Naive thymus-derived CD8-positive, alpha-beta T cell (primary cell): Measurements from ENCODE around the gene NHLRC2. TPM values are rescaled to one million over a fixed set of nuclear protein-coding genes. Genes with fewer than 3 reads are reported as not detected.

Source experiments
- ATAC-seq, 2 donors: fragments of 150-1000 bp; cut with Tn5 transposase in 1 of 2; sonication (Bioruptor Pico), chemical (Tn5 transposase) in 1 of 2; 1 replicate in 1 of 2; 2 replicates in 1 of 2; pipeline ENCODE4 v1.10.0; 2021; ENCODE audit warnings: mild to moderate bottlenecking in 2 of 2, moderate library complexity in 2 of 2
- POLR2A ChIA-PET: fragments of 350-600 bp; sonication (Branson Sonifier 250); formaldehyde crosslinking; loops from one replicate; lab custom pipeline; 2021; ENCODE audit warnings: antibody characterized with exemption; lab: Charles Lee
- DNase-seq, 10 donors: peaks; one replicate each; pipeline versions ENCODE4 v3.0.0 to v3.0.0-alpha.2; 2020 to 2022
- H3K27ac Mint-ChIP-seq, 10 donors: one replicate each; pipeline ENCODE4 v1.8.0; 2020 to 2022; ENCODE audit warnings: mild to moderate bottlenecking in 10 of 10, mixed read lengths in 10 of 10, moderate library complexity in 4 of 10, inconsistent platforms in 1 of 10
- H3K27me3 Mint-ChIP-seq, 5 donors: one replicate each; pipeline ENCODE4 v1.8.0; 2021 to 2022; ENCODE audit warnings: mixed read lengths in 5 of 5
- H3K36me3 Mint-ChIP-seq, 3 donors: one replicate each; pipeline ENCODE4 v1.8.0; 2020 to 2022; ENCODE audit warnings: mixed read lengths in 3 of 3, mild to moderate bottlenecking in 2 of 3, inconsistent platforms in 1 of 3
- H3K4me1 Mint-ChIP-seq, 4 donors: one replicate each; pipeline ENCODE4 v1.8.0; 2021 to 2022; ENCODE audit warnings: mixed read lengths in 4 of 4
- H3K4me3 Mint-ChIP-seq, 10 donors: one replicate each; pipeline ENCODE4 v1.8.0; 2020 to 2022; ENCODE audit warnings: mild to moderate bottlenecking in 10 of 10, mixed read lengths in 10 of 10, moderate library complexity in 6 of 10, inconsistent platforms in 1 of 10
- H3K9me3 Mint-ChIP-seq, 9 donors: one replicate each; pipeline ENCODE4 v1.8.0; 2020 to 2022; ENCODE audit warnings: mixed read lengths in 9 of 9, mild to moderate bottlenecking in 3 of 9, inconsistent platforms in 1 of 9, moderate library complexity in 1 of 9
- polyA plus RNA-seq, 3 donors: library from polyadenylated mRNA; unstranded; fragments of 300-500 nt; fragmentation: Illumina TruSeq; gene quantifications; one replicate each; pipeline ENCODE4 v1.2.3, GENCODE V29; 2021
- total RNA-seq, 8 experiments: library from RNA in 2 of 8; stranded (reverse) in 2 of 8; gene quantifications; one replicate each; pipeline ENCODE4 v1.2.3 and lab custom pipeline; 2021 to 2026

The NHLRC2 gene
- total and polyA plus RNA-seq, 5 experiments from 2014 or later, result 3.4 to 25.4 (median 7.8) TPM

GRCh38 chr10:113893570-113893969 lies 39.1 kb downstream of the NHLRC2 start:
- Mint-ChIP-seq H3K27me3 (no peaks in the 10 kb centered on the region), H3K27ac (peak overlapping the region in 1 of 10 donors; percentile 40)

GRCh38 chr10:113894581-113894980 lies 40.1 kb downstream of the NHLRC2 start:
- peaks cover 0 to 3% (median under 1%) of the 10 kb centered on the region in 4 donors for H3K4me1 Mint-ChIP-seq
- DNase-seq, result no peak
- H3K36me3 Mint-ChIP-seq, result peaks cover 14 to 48% (median 23%) of the 10 kb centered on the region in 3 donors
- H3K9me3 Mint-ChIP-seq, result peaks cover 0 to 6% (median 0%) of the 10 kb centered on the region in 9 donors
- no peak overlapping the region for H3K27ac Mint-ChIP-seq
- POLR2A ChIA-PET, result no interaction called here
- H3K27me3 Mint-ChIP-seq, result no peaks in the 10 kb centered on the region
- no peak overlapping the region for H3K4me3 Mint-ChIP-seq
- no peak for ATAC-seq

More at GRCh38 chr10:113893570-113893969, 39.1 kb downstream of the NHLRC2 start:
- ATAC-seq (no peak), DNase-seq (no peak)
- H3K4me3 Mint-ChIP-seq, result no peak overlapping the region
- H3K4me1 Mint-ChIP-seq, result peaks cover 0 to 4% (median under 1%) of the 10 kb centered on the region in 4 donors
- H3K9me3 Mint-ChIP-seq, result peaks cover 0 to 6% (median 0%) of the 10 kb centered on the region in 9 donors
- POLR2A ChIA-PET, result no interaction called here
- H3K36me3 Mint-ChIP-seq, result peaks cover 16 to 47% (median 19%) of the 10 kb centered on the region in 3 donors

DNA sequence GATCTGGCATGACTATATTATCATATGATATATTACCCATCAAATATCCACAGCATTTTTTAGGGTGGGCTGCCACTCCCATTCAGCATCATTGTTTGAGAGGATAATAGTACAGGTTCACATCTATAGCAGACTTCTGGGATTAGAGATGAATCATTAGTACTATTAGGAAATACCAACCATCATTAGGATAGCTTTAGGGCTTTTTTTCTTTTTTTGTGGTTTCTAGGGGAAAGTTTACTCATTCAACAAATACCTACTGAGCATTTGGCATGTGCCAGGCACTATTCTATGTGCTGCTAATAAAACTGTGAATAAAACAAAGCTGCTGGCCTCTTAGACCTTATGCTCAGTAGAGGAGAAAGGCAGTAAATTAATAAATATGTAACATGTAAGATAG lies 40.6 kb downstream of the NHLRC2 start:
- Mint-ChIP-seq H3K27ac (no peak overlapping the region), H3K4me1 (peaks cover 0 to 1% (median 0%) of the 10 kb centered on the region in 4 donors), H3K27me3 (no peaks in the 10 kb centered on the region), H3K9me3 (peaks cover 0 to 6% (median 0%) of the 10 kb centered on the region in 9 donors), H3K36me3 (peaks cover 12 to 48% (median 26%) of the 10 kb centered on the region in 3 donors), H3K4me3 (no peak overlapping the region)
- DNase-seq (no peak), ATAC-seq (no peak)
- POLR2A ChIA-PET, result no interaction called here

DNA sequence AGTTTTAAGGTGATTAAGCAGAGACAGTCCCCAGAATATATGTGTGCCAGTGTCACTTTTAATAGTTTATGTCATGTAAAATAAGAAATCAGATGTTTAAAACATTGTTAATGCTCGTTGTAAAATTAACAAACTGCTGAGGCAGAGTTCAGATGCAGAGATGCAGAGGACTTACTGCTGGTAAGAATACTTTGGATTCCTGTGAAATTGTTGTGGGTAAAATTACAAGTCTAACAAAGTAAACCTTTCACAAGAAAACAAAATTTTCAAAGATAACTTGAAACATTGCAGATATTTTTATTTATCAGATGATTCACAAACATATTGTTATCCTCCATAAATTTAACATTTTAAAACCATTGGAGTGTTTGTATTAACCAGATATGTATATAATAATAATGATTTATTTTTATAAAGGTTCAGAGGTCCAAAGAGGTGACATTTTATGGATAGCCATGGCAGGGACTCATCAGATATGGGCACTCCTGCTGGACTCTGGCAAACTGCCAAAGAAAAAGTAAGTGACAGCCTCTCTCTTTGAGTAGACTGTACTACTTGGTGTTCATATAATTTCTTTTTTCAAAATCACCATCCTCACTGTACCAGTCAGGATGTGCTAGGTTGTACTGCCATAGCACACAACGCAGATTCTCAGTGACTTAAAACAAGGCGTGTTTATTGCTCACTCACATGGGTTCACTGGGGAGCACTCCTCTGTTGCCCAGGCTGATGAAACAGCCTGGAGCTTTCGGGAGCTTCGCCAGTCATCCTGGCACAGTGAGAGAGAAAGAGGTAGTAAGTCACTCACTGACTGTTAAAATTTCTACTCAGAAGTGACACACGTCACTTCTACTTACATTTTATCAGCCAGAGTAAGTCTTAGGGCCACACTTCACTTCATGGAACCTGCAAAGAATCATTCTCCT lies 43.5 kb downstream of the NHLRC2 start:
- H3K4me1 Mint-ChIP-seq, result no peaks in the 10 kb centered on the region
- H3K27me3 Mint-ChIP-seq, result no peaks in the 10 kb centered on the region
- peaks cover 17 to 60% (median 32%) of the 10 kb centered on the region in 3 donors for H3K36me3 Mint-ChIP-seq
- H3K4me3 Mint-ChIP-seq, result no peak overlapping the region
- DNase-seq (no peak), ATAC-seq (no peak)
- H3K9me3 Mint-ChIP-seq, result peaks cover 0 to 6% (median 0%) of the 10 kb centered on the region in 9 donors
- H3K27ac Mint-ChIP-seq, result no peak overlapping the region
- POLR2A ChIA-PET, result no interaction called here

GRCh38 chr10:113899952-113900598 lies 45.6 kb downstream of the NHLRC2 start:
- no peak overlapping the region for H3K27ac Mint-ChIP-seq
- no peak overlapping the region for H3K4me3 Mint-ChIP-seq
- DNase-seq, result no peak
- peaks cover 0 to 6% (median 0%) of the 10 kb centered on the region in 9 donors for H3K9me3 Mint-ChIP-seq
- H3K36me3 Mint-ChIP-seq, result peaks cover 17 to 69% (median 34%) of the 10 kb centered on the region in 3 donors
- POLR2A ChIA-PET, result no interaction called here
- no peaks in the 10 kb centered on the region for H3K4me1 Mint-ChIP-seq
- ATAC-seq, result no peak
- H3K27me3 Mint-ChIP-seq, result no peaks in the 10 kb centered on the region

DNA sequence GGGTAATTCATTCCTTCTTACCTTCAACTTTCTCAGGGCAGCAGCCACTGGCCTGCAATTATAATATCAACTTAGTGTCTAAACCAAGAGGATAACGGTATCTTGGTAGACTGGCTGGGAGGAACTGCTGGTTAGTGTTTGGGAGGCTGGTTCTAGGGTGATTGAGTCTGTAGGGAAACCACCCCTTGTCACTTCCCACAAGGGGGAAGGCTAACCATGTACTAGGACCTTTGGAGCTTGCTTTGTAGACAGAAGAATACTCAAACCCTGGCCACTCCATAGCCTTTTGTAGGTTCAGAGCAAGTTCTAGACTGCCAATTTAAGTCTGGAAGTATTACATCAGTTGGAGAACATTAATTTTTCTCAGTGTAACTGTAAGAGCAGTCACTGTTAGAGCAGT lies 51.3 kb downstream of the NHLRC2 start:
- POLR2A ChIA-PET, result no interaction called here
- Mint-ChIP-seq H3K9me3 (no peaks in the 10 kb centered on the region), H3K4me3 (no peak overlapping the region), H3K36me3 (peaks cover 19 to 69% (median 34%) of the 10 kb centered on the region in 3 donors), H3K4me1 (no peaks in the 10 kb centered on the region), H3K27ac (peak overlapping the region in 1 of 10 donors; percentile 48), H3K27me3 (no peaks in the 10 kb centered on the region)
- ATAC-seq (no peak), DNase-seq (no peak)

GRCh38 chr10:113907166-113907565 lies 52.7 kb downstream of the NHLRC2 start:
- H3K4me3 Mint-ChIP-seq, result no peak overlapping the region
- POLR2A ChIA-PET, result no interaction called here
- peaks cover 13 to 64% (median 25%) of the 10 kb centered on the region in 3 donors for H3K36me3 Mint-ChIP-seq
- no peaks in the 10 kb centered on the region for H3K4me1 Mint-ChIP-seq
- no peak for DNase-seq
- ATAC-seq, result no peak
- H3K27ac Mint-ChIP-seq, result no peak overlapping the region
- no peaks in the 10 kb centered on the region for H3K27me3 Mint-ChIP-seq
- H3K9me3 Mint-ChIP-seq, result no peaks in the 10 kb centered on the region

- POLR2A ChIA-PET, result no interaction called here
- DNase-seq, result no peak
- ATAC-seq, result no peak
- H3K27ac Mint-ChIP-seq, result no peak overlapping the region
- no peak overlapping the region for H3K4me3 Mint-ChIP-seq
- H3K36me3 Mint-ChIP-seq, result peaks cover 18 to 60% (median 24%) of the 10 kb centered on the region in 3 donors
- H3K27me3 Mint-ChIP-seq, result no peaks in the 10 kb centered on the region
- no peaks in the 10 kb centered on the region for H3K9me3 Mint-ChIP-seq
- H3K4me1 Mint-ChIP-seq, result no peaks in the 10 kb centered on the region
These were observed 53.8 kb downstream of the NHLRC2 start for GRCh38 chr10:113908236-113908635.

DNA sequence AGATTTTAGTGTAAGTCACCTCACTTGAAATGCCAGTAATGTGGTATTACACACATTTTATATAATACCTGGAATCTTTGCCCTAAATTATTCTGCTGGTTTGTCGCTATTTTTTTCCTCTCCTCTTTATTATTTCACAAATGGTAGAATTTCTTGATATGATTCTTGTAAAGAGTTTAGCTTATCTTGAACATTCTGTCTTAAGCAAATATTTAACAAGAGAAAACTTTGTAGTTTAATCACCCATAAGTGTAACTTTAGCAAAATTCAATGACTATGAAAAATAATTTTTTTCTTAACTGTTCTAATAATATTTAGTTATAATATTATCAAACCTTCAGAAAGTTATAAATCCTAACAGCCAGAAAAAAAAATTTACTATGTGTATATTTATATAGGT lies 56.7 kb downstream of the NHLRC2 start:
- no peak overlapping the region for H3K27ac Mint-ChIP-seq

GRCh38 chr10:113911839-113912238 lies 57.4 kb downstream of the NHLRC2 start:
- no peak overlapping the region for H3K4me3 Mint-ChIP-seq
- no peak overlapping the region for H3K27ac Mint-ChIP-seq
- POLR2A ChIA-PET, result no interaction called here
- H3K9me3 Mint-ChIP-seq, result no peaks in the 10 kb centered on the region
- no peak for ATAC-seq
- peaks cover 5 to 32% (median 10%) of the 10 kb centered on the region in 3 donors for H3K36me3 Mint-ChIP-seq
- H3K4me1 Mint-ChIP-seq, result no peaks in the 10 kb centered on the region
- no peaks in the 10 kb centered on the region for H3K27me3 Mint-ChIP-seq
- DNase-seq, result no peak

More for the DNA sequence above, 56.7 kb downstream of the NHLRC2 start:
- peaks cover 5 to 36% (median 10%) of the 10 kb centered on the region in 3 donors for H3K36me3 Mint-ChIP-seq
- no peak for DNase-seq
- H3K4me1 Mint-ChIP-seq, result no peaks in the 10 kb centered on the region
- no peak for ATAC-seq
- POLR2A ChIA-PET, result interaction anchor here (0.7 kb wide), 1 partner anchor 101 kb away, joined by 3 read pairs; no protein-coding TSS in a partner anchor
- H3K27me3 Mint-ChIP-seq, result no peaks in the 10 kb centered on the region
- H3K9me3 Mint-ChIP-seq, result no peaks in the 10 kb centered on the region
- H3K4me3 Mint-ChIP-seq, result no peak overlapping the region

DNA sequence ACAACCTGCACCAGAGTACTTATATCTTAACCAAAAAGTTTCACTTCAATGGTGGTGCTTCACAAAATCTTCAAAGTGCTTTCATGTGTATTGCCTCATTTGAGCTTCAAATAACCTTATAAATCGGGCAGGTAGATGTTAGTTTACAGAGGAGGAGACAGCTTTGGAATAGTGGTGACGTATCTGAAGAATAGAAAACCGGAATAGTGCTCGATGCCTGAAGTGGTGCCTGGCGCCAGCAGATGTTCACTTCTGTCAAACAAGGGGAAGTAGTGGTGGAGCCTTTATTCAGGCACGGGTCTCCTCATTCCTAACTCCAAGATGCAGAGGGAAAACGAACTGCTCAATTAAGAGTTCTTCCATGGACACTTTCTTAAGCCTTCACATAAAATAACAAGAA lies 58.1 kb downstream of the NHLRC2 start:
- Mint-ChIP-seq H3K9me3 (no peaks in the 10 kb centered on the region), H3K36me3 (peaks cover 8 to 30% (median 8%) of the 10 kb centered on the region in 3 donors), H3K27ac (no peak overlapping the region), H3K27me3 (no peaks in the 10 kb centered on the region), H3K4me1 (no peaks in the 10 kb centered on the region), H3K4me3 (no peak overlapping the region)
- ATAC-seq, result no peak
- no peak for DNase-seq
- POLR2A ChIA-PET, result no interaction called here

GRCh38 chr10:113914956-113915355 lies 60.5 kb downstream of the NHLRC2 start:
- ATAC-seq, result no peak
- DNase-seq, result no peak
- POLR2A ChIA-PET, result no interaction called here
- no peaks in the 10 kb centered on the region for H3K9me3 Mint-ChIP-seq
- H3K36me3 Mint-ChIP-seq, result peaks cover 7 to 26% (median 10%) of the 10 kb centered on the region in 3 donors
- no peaks in the 10 kb centered on the region for H3K4me1 Mint-ChIP-seq
- no peak overlapping the region for H3K4me3 Mint-ChIP-seq
- peak overlapping the region in 1 of 10 donors; percentile 67 for H3K27ac Mint-ChIP-seq
- no peaks in the 10 kb centered on the region for H3K27me3 Mint-ChIP-seq

GRCh38 chr10:113915540-113915939 lies 61.1 kb downstream of the NHLRC2 start:
- Mint-ChIP-seq H3K36me3 (peaks cover 7 to 26% (median 10%) of the 10 kb centered on the region in 3 donors), H3K27ac (no peak overlapping the region), H3K4me1 (no peaks in the 10 kb centered on the region), H3K9me3 (no peaks in the 10 kb centered on the region), H3K4me3 (no peak overlapping the region), H3K27me3 (no peaks in the 10 kb centered on the region)
- no peak for DNase-seq
- POLR2A ChIA-PET, result interaction anchor here (1.0 kb wide), 1 partner anchor 46 kb away, joined by 4 read pairs; no protein-coding TSS in a partner anchor
- no peak for ATAC-seq
